Subcutaneous preadipocyte (primary cell): Measurements from ENCODE around the gene PHF21B. TPM values are rescaled to one million over a fixed set of nuclear protein-coding genes. Genes with fewer than 3 reads are reported as not detected.

ENCODE experiments used
- total RNA-seq: library from RNA; depleted of rRNA; stranded (reverse); fragments of >200 nt; gene quantifications from 2 replicates; pipeline ENCODE4 v1.2.3, GENCODE V29; 2012

PHF21B gene
- 0.20 TPM in 1 of 2 replicates, not detected in the other for total RNA-seq

DNA sequence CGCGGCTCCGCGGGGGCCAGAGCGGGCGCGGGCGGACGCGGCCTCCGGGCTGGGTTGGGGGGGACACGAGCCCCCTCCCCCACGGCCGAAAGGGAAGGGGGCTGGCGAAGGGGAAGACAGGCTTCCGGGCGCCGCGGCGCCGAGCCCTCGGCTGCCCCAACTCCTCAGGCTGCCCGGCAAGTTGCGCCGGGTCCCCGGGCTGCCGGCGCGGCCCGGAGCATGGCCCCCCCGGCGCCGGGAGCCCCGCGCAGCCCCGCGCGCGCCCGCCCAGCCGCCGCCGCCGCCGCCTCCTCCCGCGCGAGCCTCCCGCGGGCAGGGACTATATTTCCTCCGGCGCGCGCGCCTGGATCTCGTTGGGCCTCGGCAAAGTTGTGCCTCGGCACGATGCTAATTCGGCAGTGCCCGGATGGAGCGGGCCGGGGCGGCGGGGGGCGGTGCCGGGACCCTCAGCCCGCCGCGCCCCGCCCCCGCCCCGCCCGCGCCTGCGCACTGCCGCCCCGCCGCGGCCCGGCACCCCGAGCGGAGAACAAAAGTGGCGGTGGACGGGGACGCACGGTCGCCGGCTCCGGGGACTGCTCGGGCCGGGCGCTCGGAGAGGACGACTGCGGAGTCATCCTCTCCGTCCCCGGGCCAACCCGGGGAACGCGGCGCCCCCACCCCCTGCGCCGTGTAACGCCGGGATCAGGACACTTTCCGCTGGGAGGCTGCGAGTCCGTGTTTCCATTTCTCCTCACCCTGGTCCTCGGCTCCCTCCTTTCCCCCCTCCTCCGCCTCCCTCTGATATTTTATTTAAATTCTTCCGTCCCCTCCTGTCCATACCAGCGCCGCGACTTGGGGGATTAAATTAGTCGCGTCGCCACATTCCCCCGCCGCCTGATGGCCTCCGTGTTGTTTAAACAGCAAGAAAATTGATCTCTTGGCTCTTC, at the start of gene PHF21B:
Gene PHF21B, minus strand, starts transcription at position 400 of the 926 bp plus-strand sequence. CDS start 456 bp downstream, outside the sequence.

Other genes starting within 250 kb of the PHF21B start
- gene NUP50, start 153.9 kb upstream of the PHF21B start, total RNA-seq = 54.0 and 64.3 TPM in 2 replicates
- gene KIAA0930, start 230.9 kb upstream of the PHF21B start, total RNA-seq = 39.1 and 42.6 TPM in 2 replicates